Posterior vena cava (tissue), 2 donors: ENCODE measurements around the gene TADA2B. TPM values are rescaled to one million over a fixed set of nuclear protein-coding genes. Genes with fewer than 3 reads are reported as not detected.

Experiments
- DNase-seq: peaks from one replicate; pipeline ENCODE4 v3.0.0-alpha.2; 2020; ENCODE audit warnings: low spot score
- intact Hi-C, 2 donors: fragments of 100-400 bp; cut with DNase I; formaldehyde crosslinking; loops; one replicate each; pipeline versions ENCODE4 v1.14.1 to v1.14.2; 2022 to 2023
- total RNA-seq, 2 donors: library from RNA; stranded (reverse); fragmentation: NEBNext Ultra II Directional; extraction: Animal tissue kit (Norgen Biotek cat#: 25700); gene quantifications; one replicate each; pipeline ENCODE4 v1.2.1, GENCODE V29; 2021
- donor health status: DM: yes; HTN: yes; CAD: no.
- donor health status: DM: yes; HTN: yes; CAD: no.

Gene TADA2B
- total RNA-seq, 2 donors from 2014 or later = 16.8 to 19.7 TPM

- intact Hi-C loops = no loop called here
- peak; percentile 62 for DNase-seq
These were observed 27.7 kb upstream of the TADA2B start for GRCh38 chr4:7015383-7016035.

GRCh38 chr4:7016086-7016485 is 27.1 kb upstream of the TADA2B start:
- DNase-seq = peak; percentile 47
- intact Hi-C loops = no loop called here

- no peak for DNase-seq
- intact Hi-C loops = no loop called here
These were observed 26.7 kb upstream of the TADA2B start for GRCh38 chr4:7016512-7016911.

GRCh38 chr4:7017446-7018048 is 25.6 kb upstream of the TADA2B start:
- intact Hi-C loops = no loop called here
- DNase-seq = peak; percentile 15

GRCh38 chr4:7018281-7018680 is 24.9 kb upstream of the TADA2B start:
- intact Hi-C loops = no loop called here
- peak; percentile 76 for DNase-seq

- DNase-seq = peak; percentile 9
- intact Hi-C loops = no loop called here
These were observed 23.8 kb upstream of the TADA2B start for GRCh38 chr4:7019367-7019766.

- DNase-seq = peak; percentile 73
- intact Hi-C loops = no loop called here
These were observed 22.9 kb upstream of the TADA2B start for GRCh38 chr4:7020290-7020689.

- peak; percentile 30 for DNase-seq
- intact Hi-C loops = no loop called here
These were observed 22.3 kb upstream of the TADA2B start for GRCh38 chr4:7020856-7021255.

- no peak for DNase-seq
- intact Hi-C loops = no loop called here
These were observed 21.8 kb upstream of the TADA2B start for GRCh38 chr4:7021355-7021754.

GRCh38 chr4:7021930-7022664 is 21.1 kb upstream of the TADA2B start:
- no peak for DNase-seq
- intact Hi-C loops = no loop called here

GRCh38 chr4:7023486-7023885 is 19.7 kb upstream of the TADA2B start:
- DNase-seq = no peak
- intact Hi-C loops = no loop called here

- no peak for DNase-seq
- intact Hi-C loops = no loop called here
These were observed 19.3 kb upstream of the TADA2B start for GRCh38 chr4:7023901-7024300.

GRCh38 chr4:7024336-7024890 is 18.8 kb upstream of the TADA2B start:
- no peak for DNase-seq
- intact Hi-C loops = no loop called here

GRCh38 chr4:7025040-7025602 is 18.1 kb upstream of the TADA2B start:
- intact Hi-C loops = no loop called here
- no peak for DNase-seq

- DNase-seq = no peak
- intact Hi-C loops = no loop called here
These were observed 17.1 kb upstream of the TADA2B start for GRCh38 chr4:7026107-7026506.

- intact Hi-C loops = no loop called here
- DNase-seq = peak; percentile 8
These were observed 15.9 kb upstream of the TADA2B start for GRCh38 chr4:7027284-7027683.

GRCh38 chr4:7027913-7028312 is 15.3 kb upstream of the TADA2B start:
- DNase-seq = peak; percentile 12
- intact Hi-C loops = no loop called here

GRCh38 chr4:7029212-7029611 is 14.0 kb upstream of the TADA2B start:
- intact Hi-C loops = no loop called here
- peak; percentile 28 for DNase-seq

- DNase-seq = peak; percentile 64
- intact Hi-C loops = no loop called here
These were observed 13.3 kb upstream of the TADA2B start for GRCh38 chr4:7029921-7030320.

GRCh38 chr4:7030856-7031255 is 12.3 kb upstream of the TADA2B start:
- peak; percentile 24 for DNase-seq
- intact Hi-C loops = no loop called here
